ENCODE results near the gene TEX261.

The TEX261 gene

DNA sequence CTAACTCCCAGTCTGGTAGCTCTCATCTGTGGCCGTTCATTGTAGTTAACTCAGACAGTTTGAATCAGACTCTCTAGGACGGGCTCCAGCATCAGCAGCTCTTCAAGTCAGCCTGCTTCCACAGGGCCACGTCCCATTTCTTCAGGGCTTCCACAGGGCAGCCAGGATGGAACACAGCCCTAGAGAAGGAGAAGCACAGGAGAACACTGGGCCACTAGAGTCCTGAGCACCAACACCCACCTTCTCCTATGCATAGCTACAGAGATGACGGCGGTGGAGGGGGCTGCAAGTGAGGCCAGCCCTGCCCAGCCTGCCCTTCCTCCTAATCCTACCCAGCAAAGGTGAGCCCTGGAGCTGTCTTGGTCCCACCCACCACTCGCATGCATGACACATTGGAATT, 10.2 kb upstream of the TEX261 start:
- Histone ChIP-seq H3K27me3 (ENCODE audit: insufficient read depth, low read length, poor library complexity) (no peaks in the 10 kb centered on the region), H4K20me1 (ENCODE audit: insufficient read depth, low read length) (no peaks in the 10 kb centered on the region; the same call in 1 of the 2 replicates), H3K9ac (ENCODE audit: low read depth, low read length) (no peak overlapping the region), H3K79me2 (ENCODE audit: insufficient read depth, low read length) (no peaks in the 10 kb centered on the region), H3K36me3 (ENCODE audit: insufficient read depth, low read length) (no peaks in the 10 kb centered on the region), H3K4me2 (ENCODE audit: insufficient read depth, low read length) (no peak overlapping the region), H2AFZ (ENCODE audit: low read depth, low read length) (no peak overlapping the region), H3K9me3 (ENCODE audit: insufficient read depth, low read length, severe bottlenecking) (no peaks in the 10 kb centered on the region), H3K4me3 (ENCODE audit: low read depth in 1 of 2, low read length in 2 of 2) (no peak overlapping the region), H3K27ac (ENCODE audit: low read length) (no peak overlapping the region), H3K4me1 (ENCODE audit: insufficient read depth, low read length) (peaks cover 12% of the 10 kb centered on the region)
- DNase-seq: no peak
- TF ChIP-seq, protein P1, sequence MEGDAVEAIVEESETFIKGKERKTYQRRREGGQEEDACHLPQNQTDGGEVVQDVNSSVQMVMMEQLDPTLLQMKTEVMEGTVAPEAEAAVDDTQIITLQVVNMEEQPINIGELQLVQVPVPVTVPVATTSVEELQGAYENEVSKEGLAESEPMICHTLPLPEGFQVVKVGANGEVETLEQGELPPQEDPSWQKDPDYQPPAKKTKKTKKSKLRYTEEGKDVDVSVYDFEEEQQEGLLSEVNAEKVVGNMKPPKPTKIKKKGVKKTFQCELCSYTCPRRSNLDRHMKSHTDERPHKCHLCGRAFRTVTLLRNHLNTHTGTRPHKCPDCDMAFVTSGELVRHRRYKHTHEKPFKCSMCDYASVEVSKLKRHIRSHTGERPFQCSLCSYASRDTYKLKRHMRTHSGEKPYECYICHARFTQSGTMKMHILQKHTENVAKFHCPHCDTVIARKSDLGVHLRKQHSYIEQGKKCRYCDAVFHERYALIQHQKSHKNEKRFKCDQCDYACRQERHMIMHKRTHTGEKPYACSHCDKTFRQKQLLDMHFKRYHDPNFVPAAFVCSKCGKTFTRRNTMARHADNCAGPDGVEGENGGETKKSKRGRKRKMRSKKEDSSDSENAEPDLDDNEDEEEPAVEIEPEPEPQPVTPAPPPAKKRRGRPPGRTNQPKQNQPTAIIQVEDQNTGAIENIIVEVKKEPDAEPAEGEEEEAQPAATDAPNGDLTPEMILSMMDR (IDR thresholded peaks at IDR 0.05; ENCODE audit: borderline replicate concordance, extremely low read depth, low read length, poor library complexity, severe bottlenecking): no peak
- TF ChIP-seq EZH2 (IDR thresholded peaks at IDR 0.05; ENCODE audit: borderline replicate concordance, low read depth, low read length, severe bottlenecking): no peak
- no peak for ATAC-seq (ENCODE audit: insufficient read depth, low read depth)

DNA sequence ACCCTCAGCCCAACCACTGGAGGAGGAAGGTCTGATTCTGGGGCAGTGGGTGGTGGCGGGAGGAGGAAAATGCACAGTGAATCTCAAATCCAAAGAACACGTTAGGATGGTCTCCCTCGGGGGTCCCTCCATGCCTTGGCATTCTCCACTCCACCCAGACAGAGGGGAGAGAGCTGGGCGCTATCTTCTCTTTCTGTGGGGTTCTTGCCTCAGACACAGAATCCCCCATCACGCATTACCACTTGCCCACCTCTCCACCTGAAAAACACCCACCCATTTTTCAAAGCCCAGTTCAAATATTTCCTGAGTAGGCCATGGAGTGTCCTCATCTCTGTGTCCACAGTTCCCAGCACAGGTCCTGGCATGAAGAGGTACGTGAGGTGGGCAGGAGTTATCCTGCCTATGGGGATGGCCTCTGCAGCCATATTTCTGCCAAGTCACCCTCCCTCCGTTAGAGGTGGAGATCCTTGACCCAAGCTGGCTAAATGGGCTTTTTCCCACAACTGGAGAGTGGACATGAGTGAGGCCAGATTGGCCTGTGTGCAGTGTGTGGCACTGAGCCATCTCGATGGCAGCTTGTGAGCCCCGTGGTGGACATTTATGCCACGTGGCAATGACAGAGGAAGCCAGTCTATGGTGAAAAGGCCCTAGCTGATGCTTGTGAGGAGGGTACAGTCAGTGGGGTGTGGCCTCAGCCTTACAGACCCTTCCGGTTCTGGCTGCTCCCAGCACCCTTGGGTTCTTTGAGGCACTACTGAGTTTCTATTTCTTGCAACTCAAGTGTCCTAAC, 9.5 kb upstream of the TEX261 start:
- Histone ChIP-seq H4K20me1 (ENCODE audit: insufficient read depth, low read length) (no peaks in the 10 kb centered on the region; the same call in 1 of the 2 replicates), H3K4me3 (ENCODE audit: low read depth in 1 of 2, low read length in 2 of 2) (no peak overlapping the region), H3K27me3 (ENCODE audit: insufficient read depth, low read length, poor library complexity) (no peaks in the 10 kb centered on the region), H3K79me2 (ENCODE audit: insufficient read depth, low read length) (no peaks in the 10 kb centered on the region), H3K4me2 (ENCODE audit: insufficient read depth, low read length) (no peak overlapping the region), H3K36me3 (ENCODE audit: insufficient read depth, low read length) (no peaks in the 10 kb centered on the region), H3K9me3 (ENCODE audit: insufficient read depth, low read length, severe bottlenecking) (no peaks in the 10 kb centered on the region), H3K9ac (ENCODE audit: low read depth, low read length) (no peak overlapping the region), H3K4me1 (ENCODE audit: insufficient read depth, low read length) (peaks cover 12% of the 10 kb centered on the region), H2AFZ (ENCODE audit: low read depth, low read length) (no peak overlapping the region), H3K27ac (ENCODE audit: low read length) (no peak overlapping the region)
- DNase-seq: no peak
- no peak for ATAC-seq (ENCODE audit: insufficient read depth, low read depth)
- TF ChIP-seq EZH2 (IDR thresholded peaks at IDR 0.05; ENCODE audit: borderline replicate concordance, low read depth, low read length, severe bottlenecking): no peak
- TF ChIP-seq, protein P1 (IDR thresholded peaks at IDR 0.05; ENCODE audit: borderline replicate concordance, extremely low read depth, low read length, poor library complexity, severe bottlenecking): no peak

DNA sequence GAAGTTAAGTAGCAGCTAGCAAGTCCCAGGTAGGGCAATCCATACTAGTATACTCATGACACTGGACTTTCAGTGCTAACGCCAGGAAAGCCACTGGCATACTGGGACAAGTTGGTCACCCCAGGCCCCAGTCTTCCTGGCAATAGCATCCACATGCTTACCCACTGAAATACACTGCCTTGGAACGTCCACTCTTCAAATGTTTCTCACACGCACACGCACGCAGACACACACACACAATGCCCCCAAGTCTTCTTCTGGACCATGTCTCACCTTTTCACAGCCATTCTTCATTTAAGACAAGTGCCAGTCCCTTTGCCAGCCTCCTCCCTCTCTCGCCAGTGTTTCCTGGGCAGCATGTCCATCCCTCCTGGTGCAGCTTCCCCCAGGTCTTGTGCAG, 8.7 kb upstream of the TEX261 start:
- Histone ChIP-seq H3K27ac (ENCODE audit: low read length) (no peak overlapping the region), H3K36me3 (ENCODE audit: insufficient read depth, low read length) (no peaks in the 10 kb centered on the region), H3K27me3 (ENCODE audit: insufficient read depth, low read length, poor library complexity) (no peaks in the 10 kb centered on the region), H3K9ac (ENCODE audit: low read depth, low read length) (no peak overlapping the region), H4K20me1 (ENCODE audit: insufficient read depth, low read length) (no peaks in the 10 kb centered on the region; the same call in 1 of the 2 replicates), H3K4me1 (ENCODE audit: insufficient read depth, low read length) (peaks cover 12% of the 10 kb centered on the region), H2AFZ (ENCODE audit: low read depth, low read length) (no peak overlapping the region), H3K9me3 (ENCODE audit: insufficient read depth, low read length, severe bottlenecking) (no peaks in the 10 kb centered on the region), H3K4me2 (ENCODE audit: insufficient read depth, low read length) (no peak overlapping the region), H3K79me2 (ENCODE audit: insufficient read depth, low read length) (no peaks in the 10 kb centered on the region), H3K4me3 (ENCODE audit: low read depth in 1 of 2, low read length in 2 of 2) (no peak overlapping the region)
- no peak for DNase-seq
- TF ChIP-seq, protein P1 (IDR thresholded peaks at IDR 0.05; ENCODE audit: borderline replicate concordance, extremely low read depth, low read length, poor library complexity, severe bottlenecking): no peak
- no peak for TF ChIP-seq EZH2 (IDR thresholded peaks at IDR 0.05; ENCODE audit: borderline replicate concordance, low read depth, low read length, severe bottlenecking)
- ATAC-seq (ENCODE audit: insufficient read depth, low read depth): no peak
